Endometrial microvascular endothelial cells (primary cell): ENCODE measurements around the gene TTPAL. TPM values are rescaled to one million over a fixed set of nuclear protein-coding genes. Genes with fewer than 3 reads are reported as not detected.

Source experiments
- in situ Hi-C: cut with HindIII; loops from 2 replicates; pipeline ENCODE4 v1.10.0; 2017; ENCODE audit warnings: low sequenced_read_pairs, low pct_unique_long_range_greater_than_20kb; ENCODE audit errors: inconsistent ontology term
- total RNA-seq: library from RNA; depleted of rRNA; stranded (reverse); fragments of >200 nt; gene quantifications from one replicate; pipeline ENCODE4 v1.2.3, GENCODE V29; 2015; ENCODE audit errors: inconsistent ontology term

TTPAL gene
- total RNA-seq, 1 donor from 2014 or later: 4.6 TPM

DNA sequence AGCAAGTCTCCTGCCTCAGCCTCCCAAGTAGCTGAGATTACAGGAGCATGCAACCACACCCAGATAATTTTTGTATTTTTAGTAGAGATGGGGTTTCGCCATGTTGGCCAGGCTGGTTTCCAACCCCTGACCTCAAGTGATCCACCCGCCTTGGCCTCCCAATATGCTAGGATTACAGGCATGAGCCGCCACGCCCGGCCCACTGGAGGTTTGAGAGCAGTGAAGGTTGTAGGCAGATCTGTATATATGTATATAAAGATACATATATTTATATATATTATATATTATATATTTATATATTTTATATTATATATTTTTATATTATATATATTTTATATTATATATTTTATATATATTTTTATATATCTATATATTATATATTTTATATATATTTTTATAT is 38.2 kb upstream of the TTPAL start:
- in situ Hi-C loops: no loop called here

DNA sequence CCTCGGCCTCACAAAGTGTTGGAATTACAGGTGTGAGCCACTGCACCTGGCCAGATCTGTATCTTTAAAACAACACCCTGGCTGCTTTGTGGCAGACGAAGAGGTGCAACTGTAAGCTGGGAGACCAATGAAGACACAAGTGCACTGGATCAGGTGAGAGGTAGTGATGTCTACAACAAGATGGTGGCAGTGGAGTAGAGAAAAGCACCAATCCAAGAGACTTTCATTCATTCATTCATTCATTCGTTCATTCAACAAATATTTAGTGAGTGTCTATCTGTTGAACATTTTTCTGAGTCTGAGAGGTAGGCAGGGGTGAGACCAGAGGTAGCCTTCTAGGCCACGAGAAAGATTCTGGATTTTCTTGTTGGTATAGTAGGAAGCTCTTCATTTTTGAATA is 36.9 kb upstream of the TTPAL start:
- in situ Hi-C loops: no loop called here

DNA sequence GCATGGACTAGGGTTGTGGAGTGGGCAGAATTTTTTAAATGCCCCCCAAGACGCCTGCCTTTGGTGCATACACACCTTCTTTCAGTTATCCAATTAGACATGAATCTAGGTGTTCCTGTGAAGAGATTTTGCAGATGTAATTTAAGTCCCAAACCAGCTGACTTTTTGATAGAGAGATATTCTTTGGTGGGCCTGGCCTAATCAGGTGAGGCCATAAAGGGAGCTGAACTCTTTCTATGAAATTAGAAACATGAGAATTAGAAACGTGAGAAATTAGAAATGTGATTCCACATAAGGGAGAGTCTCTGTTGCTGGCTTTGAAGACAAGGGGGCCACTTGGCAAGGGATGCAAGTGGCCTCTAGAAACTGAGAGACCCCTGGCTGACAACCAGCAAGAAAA is 36.4 kb upstream of the TTPAL start:
- in situ Hi-C loops: no loop called here

DNA sequence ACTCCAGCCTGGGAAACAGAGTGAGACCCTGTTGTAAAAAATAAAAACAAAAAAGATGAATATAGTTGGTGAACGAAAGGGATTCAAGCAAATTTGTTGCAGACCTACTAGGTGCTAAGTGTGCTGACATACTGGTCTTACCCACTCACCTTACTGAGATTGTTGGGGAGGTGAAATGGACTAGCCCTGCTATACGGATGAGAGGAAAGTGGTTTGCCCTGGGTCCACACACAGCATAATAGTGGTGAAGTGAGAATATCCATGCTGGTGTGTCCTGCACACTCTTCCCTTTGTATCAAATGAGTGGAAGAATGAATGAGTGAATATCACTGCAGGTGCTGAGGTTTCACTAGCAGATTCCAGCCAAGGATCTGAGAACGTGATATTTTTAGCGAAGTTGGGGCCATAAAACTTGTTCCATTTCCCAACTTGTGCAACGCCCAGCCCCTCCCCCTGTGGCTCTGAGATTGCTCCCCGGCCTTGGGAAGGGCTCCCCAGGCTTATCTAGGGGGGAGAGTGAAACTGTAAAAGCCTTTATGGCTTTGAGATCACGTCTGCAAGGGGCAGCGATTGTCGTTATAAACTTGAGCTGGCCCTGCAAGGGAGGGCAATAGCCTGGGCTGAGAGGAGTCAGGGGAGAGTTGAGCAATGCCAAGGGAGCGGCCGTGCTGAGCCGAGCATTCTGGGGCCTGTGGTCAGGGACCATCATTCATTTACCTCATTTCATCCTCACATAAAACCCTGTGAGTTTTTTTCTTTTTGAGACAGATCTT is 33.2 kb upstream of the TTPAL start:
- in situ Hi-C loops: no loop called here

DNA sequence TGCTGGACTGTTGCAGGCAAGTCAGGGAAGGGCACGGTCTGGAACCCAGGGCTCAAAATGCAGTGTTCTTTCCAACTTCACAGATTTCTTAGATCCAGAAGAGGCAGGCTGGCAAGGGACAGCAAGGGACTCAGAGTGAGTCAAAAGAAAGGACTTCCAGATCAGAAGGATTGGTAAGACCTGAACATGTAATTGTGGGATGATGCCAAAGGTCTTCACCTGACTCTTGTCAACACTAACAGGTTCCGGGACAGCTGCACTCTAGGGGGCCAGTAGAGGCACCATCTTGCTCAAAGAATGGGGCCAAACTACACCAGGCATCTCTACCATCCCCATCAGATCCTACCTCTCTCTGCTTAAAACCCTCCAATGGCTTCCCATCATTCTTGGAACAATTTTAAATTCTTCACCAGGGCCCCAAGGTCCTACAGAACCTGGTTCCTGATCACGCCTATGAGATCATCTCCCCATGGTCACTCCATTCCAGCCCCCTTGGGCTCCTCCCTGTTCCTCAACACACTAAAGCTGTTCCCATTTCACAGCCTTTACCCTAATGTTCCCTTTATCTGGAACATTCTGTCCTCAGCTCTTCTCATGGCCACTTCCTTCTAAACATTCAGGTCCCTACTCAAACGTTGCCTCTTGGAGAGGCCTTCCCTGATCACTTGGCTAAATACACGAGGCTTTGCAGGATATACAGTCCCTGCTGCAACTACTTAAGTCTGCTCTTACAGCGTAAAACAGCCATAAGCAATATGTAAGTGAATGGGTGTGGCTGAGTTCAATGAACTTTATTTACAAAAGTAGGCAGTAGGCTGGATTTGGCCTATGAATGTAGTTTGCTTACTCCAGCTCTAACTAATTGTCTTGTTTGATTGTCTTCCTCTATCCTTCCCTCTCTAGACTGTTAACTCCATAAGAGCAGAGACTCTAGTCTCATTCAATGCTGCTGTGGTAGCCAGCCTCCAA is 29.6 kb upstream of the TTPAL start:
- in situ Hi-C loops: no loop called here

DNA sequence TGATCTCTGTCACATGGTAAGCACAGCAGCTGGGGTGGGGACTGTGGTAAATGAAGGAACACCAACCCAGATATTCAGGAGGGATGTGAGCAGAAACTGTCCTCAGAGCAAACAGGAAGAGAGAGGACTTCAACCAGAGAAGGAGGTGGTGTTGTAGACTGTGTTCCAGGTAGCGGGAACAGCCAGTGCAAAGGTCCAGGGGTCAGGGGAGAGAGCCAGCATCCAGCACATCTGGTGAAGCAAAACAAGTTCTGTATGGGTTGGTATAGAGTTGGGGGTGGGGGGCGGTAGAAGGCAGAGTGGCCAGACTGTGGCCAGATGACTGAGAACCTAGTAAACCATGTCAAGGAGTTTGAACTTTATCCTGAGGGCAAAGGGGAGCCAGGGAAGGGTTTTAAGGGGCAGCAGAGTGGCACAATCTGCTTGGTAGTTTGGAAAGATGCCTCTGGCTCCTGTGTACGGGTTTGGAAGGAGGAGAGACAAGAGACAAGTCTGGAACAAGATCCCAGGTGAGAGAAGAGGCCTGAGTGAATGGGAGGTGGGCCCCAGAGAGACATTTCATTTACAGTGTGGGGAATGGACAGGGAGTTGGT is 27.8 kb upstream of the TTPAL start:
- in situ Hi-C loops: no loop called here

DNA sequence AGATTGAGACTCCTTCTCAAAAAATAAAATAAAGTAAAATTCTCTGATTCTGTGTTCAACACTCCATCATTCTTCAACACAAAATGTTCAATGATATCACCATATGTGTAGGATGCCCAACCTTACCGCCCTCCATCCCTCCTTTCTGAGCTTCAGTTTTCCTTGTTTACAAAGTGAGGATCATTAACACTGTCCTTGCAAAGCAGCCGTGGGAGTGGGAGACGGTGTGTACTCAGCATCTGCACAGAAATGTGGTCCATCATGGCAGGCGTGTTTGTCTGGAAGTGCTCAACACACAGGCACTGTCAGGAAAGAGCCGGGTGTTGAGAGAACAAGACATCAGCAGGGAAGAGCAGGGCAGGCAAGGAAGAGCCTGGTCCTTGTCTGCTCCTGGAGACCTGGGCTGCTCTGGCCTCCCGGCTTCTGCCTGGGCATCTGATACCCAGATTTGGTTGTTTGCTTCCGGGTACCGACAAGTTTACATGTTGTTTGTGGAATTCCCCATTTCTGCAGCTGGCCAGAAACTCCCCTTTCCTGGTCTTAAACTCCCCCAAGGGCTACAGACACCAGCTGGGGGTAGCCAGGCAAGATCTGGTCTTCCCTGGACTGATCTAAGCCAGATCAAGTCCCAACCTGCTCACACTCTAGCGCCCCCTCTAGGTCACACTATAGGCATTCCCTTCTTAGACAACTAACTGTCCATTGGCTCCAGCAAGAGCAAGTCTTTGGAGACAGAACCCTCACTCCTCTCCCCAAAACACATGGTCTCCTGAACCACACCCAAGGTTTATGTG is 26.7 kb upstream of the TTPAL start:
- in situ Hi-C loops: no loop called here

DNA sequence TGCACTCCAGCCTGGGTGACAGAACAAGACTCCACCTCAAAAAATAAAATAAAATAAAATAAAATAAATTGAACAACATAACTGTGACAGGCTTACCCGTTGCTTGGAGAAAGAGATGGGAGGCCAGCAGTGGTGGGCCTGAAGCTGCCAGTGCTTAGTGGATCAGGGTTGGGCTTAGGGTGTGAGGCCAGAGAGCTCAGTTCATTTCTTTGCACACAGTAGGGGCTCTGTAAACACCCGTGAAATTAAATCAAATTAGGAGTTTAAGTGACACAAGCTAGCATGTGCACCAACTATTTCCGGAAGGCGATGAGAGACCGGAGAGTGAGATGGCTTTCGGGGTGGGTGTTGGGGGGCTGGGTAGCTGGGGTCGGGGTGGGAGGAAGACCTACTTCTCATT is 25.8 kb upstream of the TTPAL start:
- in situ Hi-C loops: no loop called here

DNA sequence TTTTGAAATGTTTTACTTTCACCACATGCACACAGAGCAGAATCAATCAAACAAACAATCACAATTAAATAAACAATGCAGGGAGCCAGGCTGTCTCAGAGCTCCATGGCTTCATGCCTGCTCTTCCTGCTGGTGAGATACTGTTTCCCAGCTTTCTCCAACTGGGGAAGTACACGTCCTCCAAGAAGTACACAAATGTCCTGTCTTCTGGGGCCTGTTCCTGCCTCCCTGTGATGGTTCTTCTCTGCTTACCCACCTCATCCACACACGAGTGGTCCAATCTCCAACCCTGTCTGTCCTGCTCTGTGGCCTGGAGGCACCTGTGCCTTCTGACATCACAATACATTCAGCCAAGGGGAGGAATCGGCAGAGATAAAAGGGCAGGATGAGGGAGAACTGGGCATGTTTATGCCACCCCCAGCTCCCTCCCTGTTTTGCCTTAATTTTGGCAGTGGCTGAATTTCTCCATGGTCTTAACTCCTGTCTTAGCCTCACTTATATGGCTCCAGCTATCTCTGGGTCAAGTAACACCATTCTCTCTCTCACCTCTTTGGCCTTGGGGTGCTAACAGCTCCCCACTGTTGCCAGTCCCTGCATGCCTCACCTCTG is 25.3 kb upstream of the TTPAL start:
- in situ Hi-C loops: no loop called here

DNA sequence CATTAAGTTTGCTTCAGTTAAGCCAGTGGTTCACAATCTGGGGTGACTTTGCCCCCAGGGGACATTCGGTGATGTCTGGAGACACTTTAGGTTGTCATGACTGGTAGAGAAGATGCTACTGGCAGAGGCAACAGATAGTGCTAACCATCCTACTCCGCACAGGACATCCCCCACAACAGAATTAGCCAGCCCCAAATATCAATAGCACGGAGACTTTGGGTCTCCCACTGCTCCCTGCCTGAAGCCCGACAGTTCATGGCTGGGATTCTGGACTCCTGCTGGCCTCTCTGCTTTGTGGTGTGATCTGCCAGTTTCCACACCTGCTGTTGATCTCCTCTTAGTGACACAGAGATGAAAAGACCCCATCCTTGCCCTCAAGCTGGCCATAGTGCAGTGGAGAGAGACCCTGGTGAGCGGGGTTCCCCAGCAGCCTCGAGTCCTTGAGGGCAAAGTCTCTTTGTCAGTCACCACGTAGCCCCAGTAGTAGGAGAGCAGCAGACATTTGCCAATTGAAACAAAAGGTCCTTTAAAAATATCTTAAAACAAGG is 24.7 kb upstream of the TTPAL start:
- in situ Hi-C loops: no loop called here

DNA sequence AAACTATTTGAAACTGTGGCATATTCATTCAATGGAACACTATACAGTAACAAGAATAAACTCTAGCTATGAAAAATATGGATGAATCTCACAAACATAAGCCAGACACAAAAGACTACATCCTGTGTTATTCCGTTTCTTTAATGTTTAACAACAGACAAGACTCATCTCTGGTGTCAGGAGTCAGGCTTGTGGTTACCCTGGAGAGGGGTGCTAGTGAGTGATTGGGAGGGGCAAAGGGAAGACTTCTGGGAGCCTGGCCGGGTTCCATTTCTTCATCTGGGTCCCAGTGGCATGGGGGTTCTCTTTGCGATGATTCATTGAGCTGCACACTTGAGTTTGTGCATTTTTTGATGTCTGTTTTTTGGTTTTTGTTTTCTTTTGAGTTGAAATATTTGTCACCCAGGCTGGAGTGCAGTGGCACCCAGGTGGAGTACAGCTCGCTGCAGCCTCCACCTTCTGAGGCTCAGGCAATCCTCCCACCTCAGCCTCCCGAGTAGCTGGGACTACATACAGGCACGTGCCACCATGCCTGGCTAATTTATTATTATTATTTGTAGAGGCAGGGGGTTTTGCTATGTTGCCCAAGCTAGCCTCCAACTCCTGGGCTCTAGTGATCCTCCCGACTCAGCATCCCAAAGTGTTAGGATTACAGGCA is 21.2 kb upstream of the TTPAL start:
- in situ Hi-C loops: no loop called here

DNA sequence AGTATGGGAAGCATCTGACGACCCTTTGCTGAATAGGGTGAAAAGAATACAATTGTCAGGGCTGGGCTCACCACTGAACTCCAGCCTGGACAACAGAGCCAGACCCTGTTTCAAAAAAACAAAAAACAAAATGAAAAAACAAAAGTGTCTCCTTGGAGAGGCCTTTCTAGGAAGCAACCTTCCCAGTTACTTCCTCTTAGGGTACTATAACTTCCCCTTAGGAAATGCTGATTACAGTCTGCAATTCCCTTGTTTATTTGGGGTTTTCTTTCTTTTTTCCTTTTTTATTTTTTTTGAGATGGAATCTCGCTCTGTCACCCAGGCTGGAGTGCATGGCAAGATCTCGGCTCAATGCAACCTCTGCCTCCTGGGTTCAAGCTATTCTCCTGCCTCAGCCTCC is 20.5 kb upstream of the TTPAL start:
- in situ Hi-C loops: no loop called here

DNA sequence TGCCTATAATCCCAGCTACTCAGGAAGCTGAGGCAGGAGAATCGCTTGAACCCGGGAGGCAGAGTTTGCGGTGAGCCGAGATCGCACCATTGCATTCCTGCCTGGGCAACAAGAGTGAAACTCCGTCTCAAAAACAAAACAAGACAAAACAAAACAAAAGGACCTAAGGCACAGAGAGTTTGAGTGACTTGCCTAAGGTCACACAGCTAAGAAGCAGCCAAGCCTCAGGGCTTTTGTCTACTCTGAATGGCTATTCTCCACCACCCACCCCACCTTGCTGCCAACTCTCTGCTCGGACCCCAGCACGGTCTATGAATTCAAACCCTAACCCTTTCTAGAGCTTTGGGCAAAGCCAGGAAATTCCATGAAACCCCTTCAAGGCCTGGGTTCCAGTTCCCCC is 19.1 kb upstream of the TTPAL start:
- in situ Hi-C loops: no loop called here

DNA sequence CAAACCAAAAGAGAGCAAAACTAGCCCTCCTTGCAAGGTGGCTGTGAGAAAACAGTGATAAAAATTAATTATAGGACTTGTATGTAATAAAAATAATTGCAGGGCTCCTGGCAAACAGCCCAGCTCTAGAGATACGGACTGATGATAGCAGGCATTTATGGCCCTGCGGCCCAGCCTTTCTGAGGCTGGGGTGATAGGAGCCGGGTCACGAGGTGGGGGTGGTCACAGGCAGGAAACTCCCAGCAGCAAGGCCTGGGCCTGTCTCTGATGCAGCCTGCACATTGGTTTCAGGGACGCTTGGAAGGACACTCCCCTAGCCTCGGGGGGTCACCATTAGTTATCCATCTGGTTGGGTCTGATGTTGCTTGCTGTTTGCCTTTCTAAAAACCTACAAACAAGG is 18.7 kb upstream of the TTPAL start:
- in situ Hi-C loops: no loop called here

DNA sequence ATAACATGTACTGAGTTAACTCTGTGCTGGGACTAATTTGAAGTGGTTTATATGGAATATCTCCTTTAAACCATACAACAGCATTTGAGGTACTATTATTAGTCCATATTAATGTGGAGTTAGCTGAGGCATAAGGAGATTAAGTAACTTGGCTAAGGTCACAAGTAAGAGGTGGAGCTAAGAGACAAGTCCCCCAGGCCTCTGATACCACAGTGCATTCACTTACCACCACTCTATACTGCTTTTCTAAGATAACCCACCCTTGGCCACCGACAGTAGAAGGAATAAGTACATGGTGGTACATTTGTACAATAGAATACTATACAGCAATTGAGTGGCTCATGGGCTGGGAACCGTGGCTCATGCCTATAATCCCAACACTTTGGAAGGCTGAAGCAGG is 16.4 kb upstream of the TTPAL start:
- in situ Hi-C loops: no loop called here

DNA sequence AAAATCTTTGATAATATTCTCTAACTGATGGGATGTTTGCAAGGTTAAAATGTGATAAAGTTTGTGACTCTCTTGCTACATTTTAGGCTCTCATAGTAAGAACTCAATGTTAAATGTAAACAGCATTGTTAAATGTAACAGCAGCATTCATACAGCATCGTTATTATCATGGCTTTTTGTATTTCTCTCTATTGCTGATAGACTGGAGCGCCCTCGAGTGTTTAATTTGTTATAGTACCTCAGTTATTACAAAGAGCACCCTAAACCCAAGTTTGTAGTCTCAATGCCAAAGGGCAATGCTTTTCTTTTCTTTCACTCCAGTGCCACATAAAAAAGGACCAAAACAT is 14.9 kb upstream of the TTPAL start:
- in situ Hi-C loops: loop anchor here (10.0 kb wide), 1 partner anchor 66 kb away; no protein-coding TSS in a partner anchor

DNA sequence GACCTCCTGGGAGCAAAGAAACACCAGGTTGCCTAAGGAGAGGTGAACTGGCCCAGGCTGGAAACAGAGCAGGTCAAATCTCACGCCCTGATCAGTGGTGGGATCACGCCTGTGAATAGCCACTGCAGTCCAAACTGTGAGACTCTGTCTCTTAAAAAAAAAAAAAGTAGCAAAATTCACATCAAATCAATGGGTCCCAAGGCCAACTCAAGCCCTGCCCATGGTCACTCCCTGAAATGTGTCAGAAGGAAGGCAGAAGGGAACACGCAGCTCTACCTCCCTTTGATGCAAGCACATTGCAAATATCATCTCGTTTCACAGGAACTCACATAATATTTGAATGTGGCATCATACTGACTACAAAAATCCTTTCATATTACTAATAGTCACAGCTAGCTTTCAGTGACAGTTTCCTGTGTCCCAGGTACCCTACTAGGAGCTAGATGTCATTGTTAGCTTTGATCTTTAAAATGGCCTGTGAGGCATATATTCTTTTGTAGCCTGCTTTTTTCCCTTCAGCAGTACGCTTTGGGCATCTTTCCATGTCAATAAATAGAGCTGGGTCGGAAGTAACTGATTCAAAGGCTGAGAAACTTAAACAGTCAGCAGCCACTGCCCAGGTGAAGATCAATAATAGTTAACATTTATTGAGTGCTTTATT is 14.4 kb upstream of the TTPAL start:
- in situ Hi-C loops: loop anchor here (10.0 kb wide), 1 partner anchor 66 kb away; no protein-coding TSS in a partner anchor
